GM12878 (cell line): Measurements from ENCODE around the gene WDTC1. TPM values are rescaled to one million over a fixed set of nuclear protein-coding genes. Genes with fewer than 3 reads are reported as not detected.
A peak's percentile ranks its signal among the peaks of the same experiment; 100 is the strongest.

Experiments
- CHD4 ChIP-seq: fragments of 200-600 bp; sonication (generic); IDR thresholded peaks from 2 replicates; pipeline ENCODE4 v1.6.1; 2016; ENCODE audit warnings: mild to moderate bottlenecking
- E2F4 ChIP-seq: IDR thresholded peaks from 2 replicates; pipeline ENCODE4 v1.6.1; 2012; ENCODE audit warnings: low read depth, low read length, improper control_type of control experiment
- GATAD2B ChIP-seq: fragments of 450-650 bp; conservative IDR thresholded peaks from 2 replicates; pipeline ENCODE4 v1.6.1; 2017; ENCODE audit warnings: low read depth, mild to moderate bottlenecking, moderate library complexity
- JUNB ChIP-seq: IDR thresholded peaks from 2 replicates; pipeline ENCODE4 v1.6.1; 2016; ENCODE audit warnings: antibody characterized with exemption, mild to moderate bottlenecking
- RAD21 ChIP-seq: IDR thresholded peaks from 2 replicates; pipeline ENCODE4 v1.6.1; 2011; ENCODE audit warnings: mild to moderate bottlenecking, low read depth, low read length, moderate library complexity; ENCODE audit not compliant: insufficient read depth
- RUNX3 ChIP-seq: IDR thresholded peaks from 2 replicates; pipeline ENCODE4 v1.6.1; 2012; ENCODE audit warnings: low read length, inconsistent platforms
- SMC3 ChIP-seq: IDR thresholded peaks from 2 replicates; pipeline ENCODE4 v1.6.1; 2011; ENCODE audit warnings: low read length, improper control_type of control experiment, borderline replicate concordance
- TCF3 ChIP-seq: IDR thresholded peaks from 2 replicates; pipeline ENCODE4 v1.6.1; 2012; ENCODE audit warnings: low read depth, mild to moderate bottlenecking, low read length, borderline replicate concordance; ENCODE audit not compliant: insufficient read depth
- YY1 ChIP-seq: IDR thresholded peaks from 2 replicates; pipeline ENCODE4 v1.6.1; 2011; ENCODE audit warnings: low read depth, mild to moderate bottlenecking, low read length
- polyA plus RNA-seq, 11 experiments: library from polyadenylated mRNA; depleted of rRNA in 4 of 11; unstranded in 6 of 11; stranded (reverse) in 5 of 11; fragments of >200 nt; fragmentation: Nextera tagmentation in 4 of 11; fragmentation: Illumina TruSeq in 1 of 11; extraction: Ambion mirVana in 4 of 11; extraction: Trizol in 1 of 11; gene quantifications; 1 replicate in 1 of 11; 2 replicates in 10 of 11; pipeline versions ENCODE4 v1.2.1 to v1.2.3, GENCODE V29; 2011 to 2016; ENCODE audit warnings: inconsistent platforms in 2 of 11, missing spikeins in 2 of 11, low read depth in 1 of 11
- total RNA-seq, 4 experiments: library from RNA; depleted of rRNA in 3 of 4; stranded (reverse); fragments of >200 nt in 3 of 4; fragmentation: Illumina TruSeq in 1 of 4; extraction: Trizol in 1 of 4; gene quantifications; 2 replicates each; pipeline versions ENCODE4 v1.2.1 to v1.2.3, GENCODE V29; 2013 to 2021
- TF ChIP-seq, protein P1 (sequence below): fragments of 450-650 bp; IDR thresholded peaks from 2 replicates; pipeline ENCODE4 v1.6.1; 2017; ENCODE audit warnings: low read depth, mild to moderate bottlenecking, moderate library complexity
- TF ChIP-seq, protein P2 (sequence below): fragments of 450-650 bp; IDR thresholded peaks from 2 replicates; pipeline ENCODE4 v1.6.1; 2018; ENCODE audit warnings: mild to moderate bottlenecking, low read depth, moderate library complexity; ENCODE audit not compliant: partially characterized antibody
- TF ChIP-seq, protein P3 (sequence below), 3 experiments: IDR thresholded peaks in 2 of 3; conservative IDR thresholded peaks in 1 of 3; 2 replicates each; pipeline ENCODE4 v1.5.1; 2011; ENCODE audit warnings: low read depth in 3 of 3, low read length in 3 of 3, mild to moderate bottlenecking in 3 of 3, control low read depth in 2 of 3, moderate library complexity in 2 of 3, inconsistent platforms in 1 of 3, mixed read lengths in 1 of 3; ENCODE audit not compliant: control insufficient read depth in 2 of 3, insufficient read depth in 1 of 3; ENCODE audit errors: extremely low read depth in 1 of 3

The WDTC1 gene
- total and polyA plus RNA-seq, 10 of the 15 experiments (the other 5 are each of a cell fraction or from before 2014, with no cell fraction given) = 0.21 to 28.7 (median 7.6) TPM

DNA sequence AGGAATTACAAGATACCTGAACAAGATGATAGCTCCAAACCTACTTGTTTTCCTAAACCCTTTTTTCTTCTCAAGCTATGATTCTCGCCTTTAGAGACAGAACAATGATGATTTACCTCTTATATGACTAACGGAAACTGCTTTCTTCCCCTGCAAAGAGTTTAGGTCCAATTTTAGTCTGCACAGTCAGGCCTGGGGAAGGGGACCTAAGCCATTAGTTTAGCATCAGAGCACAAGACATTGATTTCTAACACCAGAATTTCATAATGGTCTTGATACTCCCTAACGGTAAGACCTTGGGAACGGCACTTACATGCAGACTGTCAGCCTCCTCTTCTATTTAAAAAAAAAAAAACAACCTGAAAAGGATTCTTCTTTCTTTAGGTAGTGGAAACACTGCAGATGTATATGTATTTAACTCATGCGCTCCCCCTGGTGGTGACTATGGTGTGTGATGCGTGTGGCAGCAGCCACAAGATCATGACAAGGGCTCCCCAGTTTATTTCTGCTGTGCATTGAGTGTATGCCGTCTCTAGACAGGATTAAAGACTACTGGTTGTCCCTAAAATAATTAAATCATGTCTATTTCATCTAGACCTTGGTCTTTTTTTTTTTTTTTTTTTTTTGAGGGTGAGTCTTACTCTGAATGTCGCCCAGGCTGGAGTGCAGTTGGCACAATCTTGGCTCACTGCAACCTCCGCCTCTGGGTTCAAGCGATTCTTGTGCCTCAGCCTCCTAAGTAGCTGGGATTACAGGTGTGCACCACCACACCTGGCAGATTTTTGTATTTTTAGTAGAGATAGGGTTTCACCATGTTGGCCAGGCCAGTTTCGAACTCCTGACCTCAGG lies 50.2 kb downstream of the WDTC1 start (continued):
- TF ChIP-seq, protein P1, sequence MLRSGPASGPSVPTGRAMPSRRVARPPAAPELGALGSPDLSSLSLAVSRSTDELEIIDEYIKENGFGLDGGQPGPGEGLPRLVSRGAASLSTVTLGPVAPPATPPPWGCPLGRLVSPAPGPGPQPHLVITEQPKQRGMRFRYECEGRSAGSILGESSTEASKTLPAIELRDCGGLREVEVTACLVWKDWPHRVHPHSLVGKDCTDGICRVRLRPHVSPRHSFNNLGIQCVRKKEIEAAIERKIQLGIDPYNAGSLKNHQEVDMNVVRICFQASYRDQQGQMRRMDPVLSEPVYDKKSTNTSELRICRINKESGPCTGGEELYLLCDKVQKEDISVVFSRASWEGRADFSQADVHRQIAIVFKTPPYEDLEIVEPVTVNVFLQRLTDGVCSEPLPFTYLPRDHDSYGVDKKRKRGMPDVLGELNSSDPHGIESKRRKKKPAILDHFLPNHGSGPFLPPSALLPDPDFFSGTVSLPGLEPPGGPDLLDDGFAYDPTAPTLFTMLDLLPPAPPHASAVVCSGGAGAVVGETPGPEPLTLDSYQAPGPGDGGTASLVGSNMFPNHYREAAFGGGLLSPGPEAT = no peak
- TF ChIP-seq YY1 (peak; percentile 60; the same call in 1 of the 2 replicates), E2F4 (no peak), TCF3 (no peak), RAD21 (peak; percentile 84), JUNB (no peak), GATAD2B (no peak), CHD4 (no peak), SMC3 (peak; percentile 98), RUNX3 (0 out of 2 replicates have a peak, but pooled peaks have one; percentile 39)
- TF ChIP-seq, protein P2, sequence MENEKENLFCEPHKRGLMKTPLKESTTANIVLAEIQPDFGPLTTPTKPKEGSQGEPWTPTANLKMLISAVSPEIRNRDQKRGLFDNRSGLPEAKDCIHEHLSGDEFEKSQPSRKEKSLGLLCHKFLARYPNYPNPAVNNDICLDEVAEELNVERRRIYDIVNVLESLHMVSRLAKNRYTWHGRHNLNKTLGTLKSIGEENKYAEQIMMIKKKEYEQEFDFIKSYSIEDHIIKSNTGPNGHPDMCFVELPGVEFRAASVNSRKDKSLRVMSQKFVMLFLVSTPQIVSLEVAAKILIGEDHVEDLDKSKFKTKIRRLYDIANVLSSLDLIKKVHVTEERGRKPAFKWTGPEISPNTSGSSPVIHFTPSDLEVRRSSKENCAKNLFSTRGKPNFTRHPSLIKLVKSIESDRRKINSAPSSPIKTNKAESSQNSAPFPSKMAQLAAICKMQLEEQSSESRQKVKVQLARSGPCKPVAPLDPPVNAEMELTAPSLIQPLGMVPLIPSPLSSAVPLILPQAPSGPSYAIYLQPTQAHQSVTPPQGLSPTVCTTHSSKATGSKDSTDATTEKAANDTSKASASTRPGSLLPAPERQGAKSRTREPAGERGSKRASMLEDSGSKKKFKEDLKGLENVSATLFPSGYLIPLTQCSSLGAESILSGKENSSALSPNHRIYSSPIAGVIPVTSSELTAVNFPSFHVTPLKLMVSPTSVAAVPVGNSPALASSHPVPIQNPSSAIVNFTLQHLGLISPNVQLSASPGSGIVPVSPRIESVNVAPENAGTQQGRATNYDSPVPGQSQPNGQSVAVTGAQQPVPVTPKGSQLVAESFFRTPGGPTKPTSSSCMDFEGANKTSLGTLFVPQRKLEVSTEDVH = no peak
- TF ChIP-seq, protein P3, sequence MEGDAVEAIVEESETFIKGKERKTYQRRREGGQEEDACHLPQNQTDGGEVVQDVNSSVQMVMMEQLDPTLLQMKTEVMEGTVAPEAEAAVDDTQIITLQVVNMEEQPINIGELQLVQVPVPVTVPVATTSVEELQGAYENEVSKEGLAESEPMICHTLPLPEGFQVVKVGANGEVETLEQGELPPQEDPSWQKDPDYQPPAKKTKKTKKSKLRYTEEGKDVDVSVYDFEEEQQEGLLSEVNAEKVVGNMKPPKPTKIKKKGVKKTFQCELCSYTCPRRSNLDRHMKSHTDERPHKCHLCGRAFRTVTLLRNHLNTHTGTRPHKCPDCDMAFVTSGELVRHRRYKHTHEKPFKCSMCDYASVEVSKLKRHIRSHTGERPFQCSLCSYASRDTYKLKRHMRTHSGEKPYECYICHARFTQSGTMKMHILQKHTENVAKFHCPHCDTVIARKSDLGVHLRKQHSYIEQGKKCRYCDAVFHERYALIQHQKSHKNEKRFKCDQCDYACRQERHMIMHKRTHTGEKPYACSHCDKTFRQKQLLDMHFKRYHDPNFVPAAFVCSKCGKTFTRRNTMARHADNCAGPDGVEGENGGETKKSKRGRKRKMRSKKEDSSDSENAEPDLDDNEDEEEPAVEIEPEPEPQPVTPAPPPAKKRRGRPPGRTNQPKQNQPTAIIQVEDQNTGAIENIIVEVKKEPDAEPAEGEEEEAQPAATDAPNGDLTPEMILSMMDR (IDR thresholded peaks at IDR 0.05 in 2 of 3, conservative IDR thresholded peaks at IDR 0.05 in 1 of 3; ENCODE audit: control insufficient read depth in 2 of 3, extremely low read depth in 1 of 3, insufficient read depth in 1 of 3, low read depth in 3 of 3, low read length in 3 of 3) = peak; percentile 79 to 84 (median 82)
